ENCODE data around the gene PHKB. TPM values are rescaled to one million over a fixed set of nuclear protein-coding genes. Genes with fewer than 3 reads are reported as not detected.

Gene PHKB
- total RNA-seq, 2 donors from 2014 or later, result 56.2 to 59.5 TPM

DNA sequence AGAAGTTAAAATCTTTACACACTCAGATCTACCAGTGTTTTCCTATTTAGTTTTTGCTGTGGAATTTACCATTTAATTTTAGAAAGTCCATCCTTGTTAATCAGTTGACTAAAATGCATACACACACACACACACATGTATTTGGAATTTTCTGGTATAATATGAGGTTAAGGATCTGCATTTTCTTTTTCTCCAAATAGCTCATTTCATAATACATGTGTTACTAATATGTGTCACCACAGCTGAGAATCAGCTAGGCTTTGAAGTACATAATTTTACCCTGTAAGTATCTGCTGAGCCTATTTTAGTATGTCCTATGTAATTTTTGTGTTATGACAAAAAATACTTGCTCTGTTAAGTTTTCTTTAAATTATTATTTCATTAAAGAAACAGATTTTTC, 143.2 kb downstream of the PHKB start:
- Mint-ChIP-seq H3K27ac (no peak overlapping the region), H3K36me3 (ENCODE audit: low read depth) (peaks cover 7% of the 10 kb centered on the region), H3K4me1 (peaks cover 6% of the 10 kb centered on the region)

DNA sequence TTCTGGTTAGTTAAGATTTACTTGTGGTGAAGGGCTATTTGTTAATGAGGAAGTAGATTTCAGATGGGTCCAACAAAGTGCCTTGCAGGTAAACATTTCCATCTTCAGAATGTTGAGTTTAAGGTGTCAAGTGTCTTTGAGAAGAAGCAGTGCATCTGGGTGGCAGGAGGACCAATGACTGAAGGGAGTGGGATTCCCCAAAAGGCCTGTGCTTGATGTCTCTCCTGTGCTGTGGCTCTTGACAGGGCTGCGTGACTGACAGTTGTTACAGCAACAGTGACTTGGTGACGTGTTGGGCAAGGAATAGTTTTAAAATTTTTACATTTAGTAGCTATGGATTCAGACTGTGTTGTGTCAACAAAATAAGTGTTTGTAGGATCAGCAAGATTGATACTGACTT, 149.9 kb downstream of the PHKB start:
- Mint-ChIP-seq H3K4me3 (peak overlapping the region; percentile 7), H3K27me3 (no peaks in the 10 kb centered on the region), H3K36me3 (ENCODE audit: low read depth) (peaks cover 8% of the 10 kb centered on the region), H3K4me1 (peaks cover 3% of the 10 kb centered on the region), H3K27ac (no peak overlapping the region)
- ATAC-seq, result no peak
- H3K9me3 ChIP-seq (ENCODE audit: control insufficient read depth, low read length, poor library complexity, severe bottlenecking), result no peaks in the 10 kb centered on the region
- no peak for DNase-seq

More for the DNA sequence above, 143.2 kb downstream of the PHKB start:
- ATAC-seq, result no peak
- no peak for DNase-seq
- Mint-ChIP-seq H3K4me3 (no peak overlapping the region), H3K27me3 (no peaks in the 10 kb centered on the region)
- no peaks in the 10 kb centered on the region for H3K9me3 ChIP-seq (ENCODE audit: control insufficient read depth, low read length, poor library complexity, severe bottlenecking)

DNA sequence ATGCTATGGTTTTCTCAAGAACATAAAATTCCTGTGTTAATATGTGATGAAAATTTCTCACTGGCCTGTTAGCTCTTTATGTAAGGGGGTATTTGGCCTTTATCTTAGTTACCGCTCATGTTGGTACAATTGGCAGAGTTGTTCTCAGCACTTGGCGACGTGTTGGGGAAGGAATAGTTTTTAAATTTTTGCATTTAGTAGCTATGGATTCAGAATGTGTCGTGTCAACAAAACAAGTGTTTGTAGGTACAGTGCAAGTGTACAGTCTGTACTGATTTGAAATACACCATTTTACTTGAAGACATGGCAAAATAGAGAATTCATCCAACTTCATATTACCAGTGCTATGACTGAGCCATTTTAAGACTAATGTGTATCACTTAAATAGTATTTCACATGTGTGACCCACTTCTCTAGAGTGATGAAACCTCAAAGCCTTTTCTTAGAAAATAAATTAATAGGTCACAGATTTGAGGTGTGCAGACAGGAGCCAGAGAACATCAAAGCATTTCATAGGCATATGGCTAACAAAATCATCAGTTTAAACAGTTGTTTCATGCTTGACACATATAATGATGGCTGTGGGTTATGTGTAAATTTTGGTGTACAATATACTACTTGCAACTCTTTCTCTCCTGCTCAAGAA, 150.8 kb downstream of the PHKB start:
- H3K27me3 Mint-ChIP-seq, result no peaks in the 10 kb centered on the region
- no peaks in the 10 kb centered on the region for H3K9me3 ChIP-seq (ENCODE audit: control insufficient read depth, low read length, poor library complexity, severe bottlenecking)
- no peak overlapping the region for H3K27ac Mint-ChIP-seq
- no peak overlapping the region for H3K4me3 Mint-ChIP-seq
- peaks cover 3% of the 10 kb centered on the region for H3K4me1 Mint-ChIP-seq
- H3K36me3 Mint-ChIP-seq (ENCODE audit: low read depth), result peaks cover 8% of the 10 kb centered on the region
- DNase-seq, result no peak
- ATAC-seq, result no peak

DNA sequence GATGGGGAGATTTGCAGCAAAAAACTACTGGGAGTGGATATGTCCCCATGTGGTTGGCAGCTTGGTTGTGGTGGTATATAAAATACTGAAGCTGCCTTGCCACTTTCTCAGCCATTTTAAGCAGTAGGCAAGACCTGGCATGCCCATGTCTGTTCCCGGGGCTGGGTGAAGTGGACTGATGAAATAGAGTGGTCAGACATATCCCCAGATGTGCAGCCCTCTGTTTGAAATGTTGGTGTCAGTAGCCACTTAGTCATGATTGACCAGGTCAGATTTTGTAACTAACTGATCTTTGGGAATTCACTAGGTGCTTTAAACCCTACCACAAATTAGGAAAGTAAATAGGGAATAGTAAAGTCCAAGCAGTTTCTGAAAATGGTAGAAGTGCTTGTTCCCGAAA, 151.6 kb downstream of the PHKB start:
- no peak for DNase-seq
- Mint-ChIP-seq H3K36me3 (ENCODE audit: low read depth) (peaks cover 9% of the 10 kb centered on the region), H3K27ac (no peak overlapping the region), H3K27me3 (no peaks in the 10 kb centered on the region), H3K4me1 (peaks cover 6% of the 10 kb centered on the region), H3K4me3 (no peak overlapping the region)
- no peak for ATAC-seq
- no peaks in the 10 kb centered on the region for H3K9me3 ChIP-seq (ENCODE audit: control insufficient read depth, low read length, poor library complexity, severe bottlenecking)

DNA sequence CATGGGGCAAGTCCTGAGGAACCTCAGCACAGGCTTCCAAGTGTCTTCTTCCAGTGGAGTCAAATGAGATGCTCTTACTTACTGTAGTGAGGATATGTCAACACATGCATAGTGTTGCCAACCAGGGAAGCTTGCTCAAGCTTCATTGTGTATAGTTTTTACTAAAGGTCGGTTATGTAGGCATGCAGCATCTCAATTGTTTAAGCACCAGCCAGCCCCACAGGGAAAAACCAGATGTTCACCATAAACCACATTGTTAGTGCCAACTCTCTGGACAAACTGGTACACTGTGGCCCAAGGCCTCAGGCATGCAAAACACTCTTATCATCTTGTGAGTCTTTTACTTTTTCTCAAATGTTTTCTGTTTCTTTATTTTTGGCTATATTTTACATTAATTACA, 152.1 kb downstream of the PHKB start:
- no peaks in the 10 kb centered on the region for H3K27me3 Mint-ChIP-seq
- peaks cover 9% of the 10 kb centered on the region for H3K36me3 Mint-ChIP-seq (ENCODE audit: low read depth)
- no peak overlapping the region for H3K4me3 Mint-ChIP-seq

DNA sequence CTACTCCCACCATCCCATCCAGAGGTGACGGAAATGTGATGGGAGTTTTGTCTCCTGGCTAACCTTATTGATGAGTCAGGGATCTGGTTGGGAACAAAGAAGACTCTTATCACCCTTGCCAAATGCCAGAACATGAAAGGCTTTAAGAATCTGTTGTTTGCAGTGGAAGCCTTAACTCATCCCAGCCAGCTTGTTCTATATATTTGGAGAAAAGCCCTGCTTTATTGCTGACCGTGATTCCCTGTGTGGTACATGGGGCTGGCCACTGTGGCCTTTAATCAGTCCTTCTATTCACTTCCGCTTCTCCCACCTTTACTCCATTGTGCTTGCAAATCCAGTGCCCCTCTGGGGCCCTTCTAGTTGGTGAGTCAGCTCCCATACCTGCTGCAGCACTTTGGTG, 156.6 kb downstream of the PHKB start:
- Mint-ChIP-seq H3K27me3 (no peaks in the 10 kb centered on the region), H3K36me3 (ENCODE audit: low read depth) (peaks cover 3% of the 10 kb centered on the region), H3K4me1 (peaks cover 5% of the 10 kb centered on the region), H3K27ac (no peak overlapping the region), H3K4me3 (no peak overlapping the region)
- H3K9me3 ChIP-seq (ENCODE audit: control insufficient read depth, low read length, poor library complexity, severe bottlenecking), result no peaks in the 10 kb centered on the region
- DNase-seq, result no peak
- ATAC-seq, result no peak

More for the DNA sequence above, 152.1 kb downstream of the PHKB start:
- no peaks in the 10 kb centered on the region for H3K9me3 ChIP-seq (ENCODE audit: control insufficient read depth, low read length, poor library complexity, severe bottlenecking)
- Mint-ChIP-seq H3K27ac (no peak overlapping the region), H3K4me1 (peaks cover 8% of the 10 kb centered on the region)
- DNase-seq (no peak), ATAC-seq (no peak)

DNA sequence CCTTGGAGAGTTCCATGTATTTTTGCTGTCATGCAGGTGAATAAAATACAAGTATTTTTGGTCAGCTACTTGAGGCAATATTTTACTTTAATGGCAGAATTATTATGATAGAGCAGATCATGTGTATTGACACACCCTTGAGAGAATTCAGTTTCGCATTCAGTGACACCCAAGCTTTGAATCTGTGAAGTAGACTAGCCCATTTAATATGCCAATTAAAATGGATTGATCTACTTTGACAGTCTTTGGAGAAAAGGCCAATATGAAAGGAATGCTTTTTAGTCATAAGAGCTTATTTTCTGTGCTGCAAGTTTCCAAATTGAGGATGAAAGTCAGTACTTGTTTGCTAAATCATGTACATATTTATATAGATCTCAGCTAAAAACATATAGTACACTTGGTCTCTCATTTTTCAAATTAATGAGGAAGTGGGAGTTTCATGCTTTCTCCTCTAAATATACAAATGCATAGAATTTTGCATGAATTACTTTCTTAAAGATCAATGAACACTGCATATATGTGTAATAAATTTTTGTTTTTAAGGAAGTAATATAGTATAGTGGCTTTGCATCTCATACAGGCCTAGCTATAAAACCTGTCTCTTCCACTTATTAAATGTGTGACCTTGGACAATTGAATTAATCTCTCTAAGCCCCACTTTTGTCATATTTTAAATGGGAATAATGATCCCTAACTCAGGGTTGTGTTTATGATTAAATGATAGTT, 161.5 kb downstream of the PHKB start:
- DNase-seq (no peak), ATAC-seq (no peak)
- H3K9me3 ChIP-seq (ENCODE audit: control insufficient read depth, low read length, poor library complexity, severe bottlenecking), result no peaks in the 10 kb centered on the region
- Mint-ChIP-seq H3K27ac (no peak overlapping the region), H3K27me3 (no peaks in the 10 kb centered on the region), H3K4me3 (no peak overlapping the region), H3K4me1 (peaks cover 2% of the 10 kb centered on the region), H3K36me3 (ENCODE audit: low read depth) (peaks cover 4% of the 10 kb centered on the region)

DNA sequence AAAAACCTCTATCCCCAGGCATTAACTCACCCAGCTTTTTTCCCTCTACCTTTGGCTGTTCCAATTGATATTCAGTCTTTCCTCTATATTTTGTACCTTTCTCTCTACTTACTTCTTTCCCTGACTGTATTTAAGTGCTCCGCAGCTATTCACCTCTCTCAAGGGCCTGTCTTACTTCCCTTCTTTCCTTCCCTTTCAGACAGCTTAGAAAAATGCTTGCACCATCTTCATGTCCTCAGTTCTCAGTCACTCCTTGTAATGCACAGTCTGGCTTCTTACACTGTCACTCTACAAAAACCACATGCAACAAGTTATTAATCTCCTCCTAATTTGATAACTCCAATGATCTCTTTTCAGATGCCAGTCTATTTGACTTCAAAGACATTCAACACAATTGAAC, 163.4 kb downstream of the PHKB start:
- DNase-seq (no peak), ATAC-seq (no peak)
- no peaks in the 10 kb centered on the region for H3K9me3 ChIP-seq (ENCODE audit: control insufficient read depth, low read length, poor library complexity, severe bottlenecking)
- H3K27ac Mint-ChIP-seq, result no peak overlapping the region
- H3K27me3 Mint-ChIP-seq, result no peaks in the 10 kb centered on the region
- H3K4me3 Mint-ChIP-seq, result no peak overlapping the region
- H3K36me3 Mint-ChIP-seq (ENCODE audit: low read depth), result peaks cover 4% of the 10 kb centered on the region
- no peaks in the 10 kb centered on the region for H3K4me1 Mint-ChIP-seq

DNA sequence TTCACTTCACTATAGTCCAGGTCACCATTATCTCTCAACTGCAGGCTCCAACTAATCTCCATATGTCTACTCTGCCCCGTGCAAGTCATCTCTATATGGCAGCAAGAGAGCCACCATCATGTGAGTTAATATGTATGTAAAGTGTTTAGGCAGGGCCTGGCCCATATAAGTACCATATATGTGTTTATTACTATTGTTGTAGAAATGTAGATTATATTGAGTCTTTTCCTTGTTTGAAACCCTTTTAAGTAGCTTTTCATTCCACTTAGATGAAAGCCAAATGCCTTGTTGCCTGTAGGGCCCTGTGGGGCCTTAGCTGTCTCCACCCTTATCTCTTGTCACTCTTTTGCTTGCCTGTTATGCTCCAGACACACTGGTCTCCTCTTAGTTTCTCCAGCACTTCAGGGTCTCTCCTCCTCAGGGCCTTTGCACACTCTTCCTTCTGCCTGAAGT, 164.0 kb downstream of the PHKB start:
- H3K36me3 Mint-ChIP-seq (ENCODE audit: low read depth), result peaks cover 4% of the 10 kb centered on the region
- ATAC-seq, result no peak
- H3K9me3 ChIP-seq (ENCODE audit: control insufficient read depth, low read length, poor library complexity, severe bottlenecking), result no peaks in the 10 kb centered on the region
- no peak for DNase-seq
- H3K27ac Mint-ChIP-seq, result no peak overlapping the region
- H3K27me3 Mint-ChIP-seq, result no peaks in the 10 kb centered on the region
- H3K4me3 Mint-ChIP-seq, result no peak overlapping the region
- H3K4me1 Mint-ChIP-seq, result no peaks in the 10 kb centered on the region

DNA sequence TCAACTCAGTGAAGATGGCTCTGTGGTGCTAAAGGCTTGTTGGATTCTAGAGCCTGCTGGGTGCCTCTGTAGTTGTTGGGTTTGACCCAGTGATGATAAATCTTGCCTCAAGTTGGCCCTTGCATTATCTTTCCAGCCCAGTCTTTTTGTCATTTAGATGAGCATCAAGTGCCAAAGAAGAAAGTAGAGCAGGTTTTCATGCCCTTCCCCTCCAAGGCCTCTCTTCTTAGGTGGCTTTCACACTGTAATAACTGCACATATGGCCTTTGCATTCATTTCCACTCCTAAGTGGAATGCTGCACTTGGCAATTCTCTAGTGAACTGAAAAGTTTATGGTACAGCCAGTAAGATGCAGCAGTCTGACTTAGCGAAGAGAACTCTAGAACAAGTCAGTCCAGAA, 165.1 kb downstream of the PHKB start:
- Mint-ChIP-seq H3K27ac (no peak overlapping the region), H3K4me1 (no peaks in the 10 kb centered on the region), H3K4me3 (no peak overlapping the region), H3K36me3 (ENCODE audit: low read depth) (peaks cover 6% of the 10 kb centered on the region), H3K27me3 (no peaks in the 10 kb centered on the region)
- ATAC-seq (no peak), DNase-seq (no peak)
- H3K9me3 ChIP-seq (ENCODE audit: control insufficient read depth, low read length, poor library complexity, severe bottlenecking), result no peaks in the 10 kb centered on the region

DNA sequence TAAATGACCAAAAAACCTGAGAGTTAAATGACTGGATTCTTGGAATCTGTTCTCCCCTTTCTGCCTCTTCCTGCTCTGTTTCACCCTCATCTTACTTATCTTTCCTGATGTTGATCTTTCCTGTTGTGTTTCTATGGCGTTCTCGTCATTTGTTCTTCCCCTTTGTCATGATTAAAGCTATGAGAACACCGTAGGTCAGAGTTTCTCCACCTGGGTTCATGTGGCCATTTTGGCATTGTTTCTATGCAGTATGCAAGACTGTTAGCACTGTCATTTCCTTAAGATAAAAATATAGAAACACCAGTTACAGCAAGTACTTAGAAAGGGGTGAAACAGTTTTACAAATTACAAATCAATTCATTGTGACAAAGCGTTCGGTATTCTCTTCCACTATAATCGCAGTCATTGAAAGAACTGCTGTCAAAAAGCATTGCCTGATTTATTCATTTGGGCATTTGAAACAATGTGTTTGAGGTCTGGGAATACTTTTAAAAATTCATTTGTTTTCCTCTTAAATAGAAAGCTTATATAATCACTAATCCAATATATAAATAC, 166.0 kb downstream of the PHKB start:
- H3K4me1 Mint-ChIP-seq, result no peaks in the 10 kb centered on the region

DNA sequence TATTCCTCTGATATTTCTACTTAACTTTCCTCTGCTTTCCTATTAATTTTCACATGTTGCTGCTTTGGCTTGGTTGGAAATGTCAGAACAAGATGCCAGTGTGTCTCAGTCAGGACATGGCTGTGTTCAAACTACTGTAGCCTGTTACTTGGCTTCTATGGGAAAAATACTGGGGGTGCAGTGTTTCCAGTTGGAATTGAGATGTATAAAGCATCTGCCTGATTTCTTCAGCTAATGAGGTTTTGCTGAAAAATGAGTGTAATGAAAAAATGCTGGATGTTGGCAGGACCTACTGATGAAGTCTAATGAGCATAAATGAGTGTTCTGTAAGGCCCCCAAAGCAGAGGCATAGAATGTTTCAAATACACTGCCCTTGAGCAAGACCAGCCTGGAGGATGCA, 166.6 kb downstream of the PHKB start:
- H3K27ac Mint-ChIP-seq, result no peak overlapping the region
- H3K9me3 ChIP-seq (ENCODE audit: control insufficient read depth, low read length, poor library complexity, severe bottlenecking), result no peaks in the 10 kb centered on the region
- H3K36me3 Mint-ChIP-seq (ENCODE audit: low read depth), result peaks cover 6% of the 10 kb centered on the region
- ATAC-seq (no peak), DNase-seq (no peak)
- no peaks in the 10 kb centered on the region for H3K27me3 Mint-ChIP-seq
- no peak overlapping the region for H3K4me3 Mint-ChIP-seq
- no peaks in the 10 kb centered on the region for H3K4me1 Mint-ChIP-seq

More for the DNA sequence above, 166.0 kb downstream of the PHKB start:
- Mint-ChIP-seq H3K27ac (no peak overlapping the region), H3K4me3 (no peak overlapping the region), H3K36me3 (ENCODE audit: low read depth) (peaks cover 6% of the 10 kb centered on the region), H3K27me3 (no peaks in the 10 kb centered on the region)
- ATAC-seq, result no peak
- DNase-seq, result no peak
- H3K9me3 ChIP-seq (ENCODE audit: control insufficient read depth, low read length, poor library complexity, severe bottlenecking), result no peaks in the 10 kb centered on the region

DNA sequence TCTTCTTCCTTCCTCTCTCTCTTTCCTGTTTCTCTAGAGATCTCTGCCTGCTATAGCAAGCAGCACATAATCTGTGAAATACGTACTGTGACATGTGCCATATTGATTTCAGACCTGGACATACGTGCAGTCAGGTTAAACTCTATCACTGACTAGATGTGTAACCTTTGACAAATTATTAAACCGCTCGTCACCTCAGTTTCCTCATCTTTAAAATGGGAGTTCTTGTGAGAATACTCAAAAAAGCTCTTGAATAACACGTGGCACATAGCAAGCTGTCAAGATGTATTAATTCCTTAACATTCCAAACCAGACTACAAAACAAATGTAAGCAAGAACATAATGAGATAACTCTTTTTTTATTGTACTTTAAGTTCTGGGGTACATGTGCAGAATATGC, 170.0 kb downstream of the PHKB start:
- H3K27me3 Mint-ChIP-seq, result no peaks in the 10 kb centered on the region
- peaks cover 3% of the 10 kb centered on the region for H3K4me1 Mint-ChIP-seq
- H3K4me3 Mint-ChIP-seq, result no peak overlapping the region
- DNase-seq, result no peak
- no peak for ATAC-seq
- H3K9me3 ChIP-seq (ENCODE audit: control insufficient read depth, low read length, poor library complexity, severe bottlenecking), result no peaks in the 10 kb centered on the region
- peaks cover 13% of the 10 kb centered on the region for H3K36me3 Mint-ChIP-seq (ENCODE audit: low read depth)
- no peak overlapping the region for H3K27ac Mint-ChIP-seq

DNA sequence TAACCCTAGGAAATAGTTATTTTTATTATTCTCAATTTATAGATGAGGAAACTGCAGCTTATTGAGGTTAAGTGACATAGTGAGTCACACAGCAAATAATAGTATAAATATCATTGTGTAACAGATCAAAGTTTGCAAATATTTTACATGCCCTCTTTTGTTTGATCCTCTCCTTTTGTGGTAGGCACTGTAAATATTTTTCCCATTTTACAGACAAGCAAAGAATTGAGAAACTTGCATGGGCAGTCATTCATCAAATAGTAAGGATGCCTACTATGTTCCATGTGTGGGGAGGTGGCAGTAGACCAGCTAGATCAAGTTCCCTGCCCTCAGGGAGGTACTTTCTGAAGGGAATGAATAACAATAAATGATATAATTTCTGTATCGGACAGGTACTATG, 173.0 kb downstream of the PHKB start:
- peaks cover 10% of the 10 kb centered on the region for H3K36me3 Mint-ChIP-seq (ENCODE audit: low read depth)

More for the DNA sequence above, 173.0 kb downstream of the PHKB start:
- peaks cover 3% of the 10 kb centered on the region for H3K4me1 Mint-ChIP-seq
- H3K27me3 Mint-ChIP-seq, result no peaks in the 10 kb centered on the region
- no peak overlapping the region for H3K4me3 Mint-ChIP-seq
- H3K9me3 ChIP-seq (ENCODE audit: control insufficient read depth, low read length, poor library complexity, severe bottlenecking), result no peaks in the 10 kb centered on the region
- ATAC-seq, result no peak
- H3K27ac Mint-ChIP-seq, result no peak overlapping the region
- no peak for DNase-seq

Data from T-helper 17 cell (primary cell).